ENCODE measurements around the gene CSTF2T. TPM values are rescaled to one million over a fixed set of nuclear protein-coding genes. Genes with fewer than 3 reads are reported as not detected.
A peak's percentile ranks its signal among the peaks of the same experiment; 100 is the strongest.

The CSTF2T gene
- 16.8 TPM for polyA plus RNA-seq (2013, experiment 1 of 2; ENCODE audit: insufficient read length)
- polyA plus RNA-seq (2013, experiment 2 of 2; ENCODE audit: insufficient read length), result 16.9 TPM

- peak; percentile 95 for DNase-seq
Observed at GRCh38 chr10:51699475-51700227, at the start of gene CSTF2T. TSS of gene CSTF2T (minus strand) at chr10:51699595. CDS start at chr10:51699549, 46 bp downstream.

DNA sequence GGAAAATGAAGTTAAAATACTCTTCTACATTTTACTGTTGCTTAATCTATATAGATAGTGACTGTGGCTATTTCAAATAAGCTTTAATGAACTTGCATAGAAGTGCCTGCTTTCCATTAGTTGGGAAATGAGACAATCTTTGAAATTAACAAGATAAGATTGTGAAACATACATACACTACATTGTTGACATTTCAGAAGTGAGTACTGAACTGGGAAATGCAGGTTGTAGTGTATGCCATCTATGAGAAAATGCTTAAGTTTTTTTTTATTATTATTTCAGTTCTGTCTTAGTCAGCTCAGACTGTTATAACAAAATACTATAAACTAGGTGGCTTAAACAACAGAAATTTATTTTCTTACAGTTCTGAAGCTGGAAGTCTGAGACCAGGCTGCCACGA is 49.6 kb upstream of the CSTF2T start:
- DNase-seq, result no peak

GRCh38 chr10:51747216-51747615 is 47.8 kb upstream of the CSTF2T start:
- DNase-seq, result no peak

DNA sequence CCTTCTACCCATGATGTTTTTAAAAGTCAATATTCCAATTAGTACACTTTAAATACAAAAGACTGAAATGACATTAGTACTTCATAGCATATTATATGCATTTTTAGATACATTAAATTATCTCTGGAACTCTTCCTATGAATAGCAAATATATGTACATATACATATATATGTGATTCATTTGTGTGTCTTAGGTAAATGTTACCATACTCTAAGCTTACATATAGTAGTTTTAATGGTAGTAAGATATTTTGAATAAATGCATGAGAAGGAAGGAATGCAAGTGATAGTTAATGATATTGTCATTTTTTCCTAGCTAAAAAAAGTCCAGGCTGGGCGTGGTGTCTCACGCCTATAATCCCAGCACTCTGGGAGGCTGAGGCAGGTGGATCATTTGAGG is 46.0 kb upstream of the CSTF2T start:
- DNase-seq, result no peak

DNA sequence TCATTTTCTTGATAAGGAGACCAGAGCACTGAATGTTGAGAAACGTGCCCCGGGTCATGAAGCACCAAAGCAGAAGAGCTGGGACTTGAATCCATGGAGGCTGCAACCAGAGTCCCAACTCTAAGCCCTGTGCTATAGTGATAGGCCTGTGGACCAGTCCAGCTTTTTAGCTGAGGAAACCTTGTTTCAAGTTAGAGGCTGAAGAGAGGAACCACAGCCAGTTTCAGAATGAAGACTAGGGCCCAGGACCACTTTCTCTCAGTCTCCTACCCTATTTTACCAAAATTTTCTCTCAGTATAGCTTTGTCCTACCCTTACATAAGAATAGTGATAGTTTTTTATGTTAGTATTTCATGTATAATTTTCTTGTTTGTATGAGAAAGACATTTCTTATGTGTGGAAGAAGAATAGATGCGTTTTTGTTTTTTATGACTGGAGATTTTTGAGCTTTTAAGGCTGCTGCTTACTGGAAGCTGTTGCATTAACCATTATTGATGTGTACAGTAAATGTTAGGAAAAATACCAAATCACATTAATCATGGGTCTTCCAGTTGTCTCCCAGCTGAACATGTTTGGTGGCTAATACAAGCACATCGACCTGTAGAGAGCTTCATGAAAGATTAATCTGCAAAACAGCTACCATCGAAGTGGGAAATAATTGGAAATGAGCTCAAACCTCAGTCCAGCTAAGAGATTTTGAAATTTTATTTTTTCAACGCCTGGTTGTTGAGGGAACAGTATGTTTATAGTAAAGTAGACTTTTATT is 45.0 kb upstream of the CSTF2T start:
- DNase-seq, result no peak

GRCh38 chr10:51743146-51743545 is 43.8 kb upstream of the CSTF2T start:
- peak; percentile 27 for DNase-seq

DNA sequence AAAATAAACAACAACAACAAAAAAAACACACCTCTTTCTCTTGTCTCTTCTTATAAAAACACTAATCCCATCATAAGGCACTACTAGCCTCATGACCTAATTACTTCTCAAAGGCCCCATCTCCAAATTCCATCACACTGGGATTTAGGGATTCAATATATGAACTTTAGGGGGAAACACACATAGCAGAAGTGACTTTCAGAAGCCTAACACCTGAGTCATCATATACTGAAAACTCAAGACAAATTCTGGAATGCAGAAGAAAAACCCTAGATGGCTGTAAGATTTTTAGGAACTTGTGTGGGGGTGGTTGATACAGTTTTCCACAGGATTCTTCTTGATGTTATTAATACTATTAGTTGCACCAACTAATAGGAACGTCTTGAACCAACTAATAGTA is 33.7 kb upstream of the CSTF2T start:
- DNase-seq, result peak; percentile 84

- no peak for DNase-seq
Observed at GRCh38 chr10:51729822-51730555, 30.6 kb upstream of the CSTF2T start.

DNA sequence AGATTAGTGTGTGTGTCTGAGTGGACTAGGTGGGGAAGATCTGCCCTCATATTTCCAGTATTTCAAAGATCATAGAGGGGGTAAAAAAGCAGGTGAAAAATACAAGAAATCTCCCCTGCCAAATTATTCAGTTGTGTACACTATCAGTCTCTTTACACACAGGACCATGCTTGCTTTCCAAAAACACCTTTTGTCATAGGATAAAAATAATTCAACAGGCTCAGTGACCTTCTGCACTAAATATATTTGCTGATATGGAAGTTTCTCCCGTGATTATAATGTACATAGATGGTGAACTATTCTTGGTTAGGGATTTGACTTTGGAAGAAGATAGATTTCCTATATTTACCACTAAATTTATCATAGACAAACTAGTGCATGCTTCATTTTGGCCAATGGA is 24.6 kb upstream of the CSTF2T start:
- no peak for DNase-seq

- DNase-seq, result peak; percentile 84
Observed at GRCh38 chr10:51718804-51719291, 19.5 kb upstream of the CSTF2T start.

DNA sequence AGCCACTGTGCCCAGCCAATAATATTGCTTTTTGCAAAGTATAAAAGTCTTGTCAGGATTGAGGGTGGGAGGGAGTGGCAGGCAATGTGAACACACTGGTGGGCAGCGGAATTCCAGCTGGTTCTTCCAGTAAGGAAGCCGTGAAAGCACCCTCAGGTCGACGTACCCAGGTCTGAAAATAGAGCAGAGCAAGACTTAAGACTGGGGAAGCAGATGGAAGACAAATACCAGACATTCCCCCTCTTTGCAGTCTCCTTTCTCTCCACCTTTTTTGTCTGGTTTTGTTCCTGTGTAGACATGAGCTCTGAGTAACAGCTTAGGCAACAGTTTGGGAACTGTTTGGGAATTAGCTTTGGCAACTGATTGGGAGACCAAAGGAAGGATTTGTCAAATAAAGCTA is 17.6 kb upstream of the CSTF2T start:
- DNase-seq, result peak; percentile 83

GRCh38 chr10:51711519-51711891 is 12.1 kb upstream of the CSTF2T start:
- DNase-seq, result no peak

- DNase-seq, result no peak
Observed at GRCh38 chr10:51709324-51709972, 10.1 kb upstream of the CSTF2T start.

GRCh38 chr10:51708609-51709008 is 9.2 kb upstream of the CSTF2T start:
- DNase-seq, result no peak

DNA sequence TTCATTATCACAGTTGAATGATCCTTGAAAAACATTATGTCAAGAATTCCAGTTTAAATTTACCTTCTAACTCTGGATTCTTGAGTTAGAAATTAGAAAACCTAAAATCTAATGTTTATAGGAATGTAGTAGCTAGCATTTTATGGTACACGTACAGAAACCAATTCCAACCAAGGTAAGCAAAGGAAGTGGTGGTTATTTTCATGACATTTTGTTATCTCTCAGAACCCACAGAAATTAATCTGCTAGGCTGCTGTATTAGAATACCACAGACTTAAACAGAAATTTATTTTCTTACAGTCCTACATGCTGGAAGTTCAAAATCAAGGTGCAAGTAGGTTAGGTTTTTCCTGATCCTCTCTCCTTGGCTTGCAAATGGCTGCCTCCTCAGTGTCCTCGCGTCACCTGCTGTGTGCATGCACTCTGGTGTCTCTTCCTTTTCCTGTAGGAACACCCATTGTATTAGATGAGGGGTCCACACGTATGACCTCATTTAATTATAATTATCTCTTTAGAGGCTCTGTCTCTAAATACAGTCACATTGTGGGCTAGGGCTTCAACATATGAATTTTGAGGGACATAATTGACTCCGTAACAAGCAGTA is 8.5 kb upstream of the CSTF2T start:
- no peak for DNase-seq

DNA sequence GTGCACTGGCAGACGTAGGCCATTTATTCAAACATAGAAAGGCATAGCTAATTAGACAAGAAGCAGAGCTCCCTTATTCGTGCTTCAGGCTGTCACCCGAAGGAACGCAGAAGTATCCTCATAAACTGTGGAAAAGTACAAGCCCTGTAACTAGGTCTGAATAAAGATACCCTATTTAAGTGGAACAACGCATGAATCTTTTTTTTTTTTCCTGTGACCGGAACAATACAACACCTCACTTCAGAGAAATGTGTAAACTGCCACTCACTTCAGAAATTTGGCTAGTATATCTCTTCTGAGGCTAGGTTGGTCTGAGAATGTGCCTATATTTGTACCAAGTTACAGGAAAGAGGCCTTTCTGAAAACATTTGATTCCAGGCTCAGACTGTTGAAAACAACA is 8.0 kb upstream of the CSTF2T start:
- DNase-seq, result no peak

- peak; percentile 73 for DNase-seq
Observed at GRCh38 chr10:51706225-51706624, 6.8 kb upstream of the CSTF2T start.

DNA sequence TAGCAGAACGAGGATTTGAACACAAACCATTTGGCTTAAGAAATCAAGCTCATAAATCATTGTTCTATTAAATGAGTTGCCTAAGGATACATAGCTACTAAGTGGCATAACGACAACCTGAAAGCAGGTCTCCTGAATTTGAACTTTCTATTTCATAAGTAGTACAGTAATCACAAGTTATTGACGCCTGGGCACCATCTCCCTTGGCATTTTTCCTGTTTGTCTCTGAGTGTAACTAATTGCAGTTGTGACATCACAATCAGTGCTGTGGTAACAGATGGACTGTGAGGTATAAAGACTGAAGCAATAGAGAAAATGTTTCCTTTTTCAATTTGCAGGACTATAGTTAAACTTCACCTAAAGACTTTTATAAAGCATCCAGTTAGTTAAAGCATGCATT is 6.4 kb upstream of the CSTF2T start:
- DNase-seq, result no peak

- peak; percentile 56 for DNase-seq
Observed at GRCh38 chr10:51700228-51700817, 928 bp upstream of the CSTF2T start.

DNA sequence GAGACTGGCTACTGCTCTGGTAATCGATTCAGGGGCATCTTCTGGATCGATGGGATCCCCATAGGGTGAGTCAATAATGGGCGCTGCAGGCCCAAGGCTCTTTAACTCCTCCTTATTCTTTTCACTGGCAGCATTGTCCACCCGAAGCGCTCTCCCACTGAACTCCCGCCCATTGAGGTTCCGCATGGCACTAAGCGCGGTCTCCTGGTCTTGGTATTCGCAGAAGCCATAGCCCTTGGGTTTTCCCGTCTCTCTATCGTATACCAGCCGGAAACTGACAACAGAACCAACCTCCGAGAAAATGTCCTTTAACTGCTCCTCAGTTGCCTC is 285 bp downstream of the CSTF2T start:
- DNase-seq, result no peak

DNA sequence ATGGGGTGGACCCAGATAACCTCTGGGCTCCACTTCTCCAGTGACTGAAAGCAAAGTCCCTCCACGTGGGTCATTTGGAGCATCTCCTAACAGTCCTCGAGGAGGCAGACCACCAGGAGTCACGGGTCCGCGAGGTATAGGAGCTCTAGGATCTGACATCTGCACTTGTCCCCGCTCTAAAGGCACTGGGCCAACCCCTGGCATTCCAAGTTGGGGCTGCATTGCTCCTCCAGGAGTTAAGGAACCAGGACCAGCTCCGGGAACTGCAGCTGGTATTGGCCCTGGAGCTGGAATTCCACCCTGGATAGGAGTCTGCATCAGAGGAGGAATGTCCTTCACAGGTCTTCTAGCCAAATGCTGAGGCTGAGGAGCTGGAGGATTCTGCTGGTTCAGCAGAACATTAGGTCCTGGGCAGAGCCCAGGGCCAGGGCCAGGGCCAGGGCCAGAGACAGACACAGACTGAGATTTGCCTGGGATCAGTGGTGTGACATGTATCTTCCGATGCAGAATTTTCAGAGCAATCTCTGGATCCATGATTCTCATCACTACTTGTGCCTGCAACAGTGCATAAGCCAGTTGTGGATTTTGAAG is 827 bp downstream of the CSTF2T start:
- DNase-seq, result no peak
